GM12872 (cell line): Measurements from ENCODE around the gene KCND2.

Source experiments
- TF ChIP-seq, protein P1 (sequence below): IDR thresholded peaks from 3 replicates; pipeline ENCODE4 v1.5.1; 2011; ENCODE audit warnings: low read depth, mild to moderate bottlenecking, low read length, moderate library complexity; ENCODE audit not compliant: insufficient read depth

KCND2 gene

DNA sequence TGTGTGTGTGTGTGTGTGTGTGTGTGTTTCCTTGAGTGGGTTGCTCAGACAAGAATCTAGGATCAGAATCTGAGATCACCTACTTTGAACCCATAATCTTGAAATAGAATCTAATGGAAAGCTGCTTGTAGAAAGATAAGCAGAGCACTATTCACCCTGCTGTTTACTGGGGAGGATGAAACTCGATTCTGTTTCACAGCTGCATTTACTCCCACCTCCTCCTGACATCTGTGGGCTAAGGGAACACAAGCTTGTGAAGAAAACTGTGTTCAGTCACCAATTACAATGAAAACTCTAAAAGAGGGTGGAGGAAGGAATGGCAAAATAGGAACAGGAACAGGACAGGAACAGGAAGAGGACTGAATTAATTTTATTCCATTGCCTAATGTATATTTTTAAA lies 315.4 kb downstream of the KCND2 start:
- TF ChIP-seq, protein P1, sequence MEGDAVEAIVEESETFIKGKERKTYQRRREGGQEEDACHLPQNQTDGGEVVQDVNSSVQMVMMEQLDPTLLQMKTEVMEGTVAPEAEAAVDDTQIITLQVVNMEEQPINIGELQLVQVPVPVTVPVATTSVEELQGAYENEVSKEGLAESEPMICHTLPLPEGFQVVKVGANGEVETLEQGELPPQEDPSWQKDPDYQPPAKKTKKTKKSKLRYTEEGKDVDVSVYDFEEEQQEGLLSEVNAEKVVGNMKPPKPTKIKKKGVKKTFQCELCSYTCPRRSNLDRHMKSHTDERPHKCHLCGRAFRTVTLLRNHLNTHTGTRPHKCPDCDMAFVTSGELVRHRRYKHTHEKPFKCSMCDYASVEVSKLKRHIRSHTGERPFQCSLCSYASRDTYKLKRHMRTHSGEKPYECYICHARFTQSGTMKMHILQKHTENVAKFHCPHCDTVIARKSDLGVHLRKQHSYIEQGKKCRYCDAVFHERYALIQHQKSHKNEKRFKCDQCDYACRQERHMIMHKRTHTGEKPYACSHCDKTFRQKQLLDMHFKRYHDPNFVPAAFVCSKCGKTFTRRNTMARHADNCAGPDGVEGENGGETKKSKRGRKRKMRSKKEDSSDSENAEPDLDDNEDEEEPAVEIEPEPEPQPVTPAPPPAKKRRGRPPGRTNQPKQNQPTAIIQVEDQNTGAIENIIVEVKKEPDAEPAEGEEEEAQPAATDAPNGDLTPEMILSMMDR, result no peak

DNA sequence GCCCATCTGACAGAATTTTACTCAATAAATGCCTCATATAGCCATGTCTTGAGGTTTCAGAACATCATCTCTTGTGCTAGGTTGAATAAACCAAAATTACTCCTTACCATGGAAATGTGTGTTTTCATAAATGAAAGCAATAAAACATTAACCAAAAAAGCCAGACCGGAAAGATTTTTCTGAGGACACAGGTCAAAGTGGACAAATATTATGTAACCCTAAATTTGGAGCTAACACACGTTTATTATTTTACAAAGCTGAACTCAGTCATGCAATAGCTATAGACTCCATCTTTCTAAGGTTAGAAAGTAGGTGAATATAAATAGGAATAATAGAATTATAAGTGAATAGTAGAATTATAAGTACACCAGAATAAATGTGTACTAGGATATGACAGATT lies 315.9 kb downstream of the KCND2 start:
- TF ChIP-seq, protein P1, result no peak

GRCh38 chr7:120600607-120601006 lies 327.6 kb downstream of the KCND2 start:
- TF ChIP-seq, protein P1, result no peak

- TF ChIP-seq, protein P1, result no peak
Observed at GRCh38 chr7:120603366-120603765, 330.4 kb downstream of the KCND2 start.

DNA sequence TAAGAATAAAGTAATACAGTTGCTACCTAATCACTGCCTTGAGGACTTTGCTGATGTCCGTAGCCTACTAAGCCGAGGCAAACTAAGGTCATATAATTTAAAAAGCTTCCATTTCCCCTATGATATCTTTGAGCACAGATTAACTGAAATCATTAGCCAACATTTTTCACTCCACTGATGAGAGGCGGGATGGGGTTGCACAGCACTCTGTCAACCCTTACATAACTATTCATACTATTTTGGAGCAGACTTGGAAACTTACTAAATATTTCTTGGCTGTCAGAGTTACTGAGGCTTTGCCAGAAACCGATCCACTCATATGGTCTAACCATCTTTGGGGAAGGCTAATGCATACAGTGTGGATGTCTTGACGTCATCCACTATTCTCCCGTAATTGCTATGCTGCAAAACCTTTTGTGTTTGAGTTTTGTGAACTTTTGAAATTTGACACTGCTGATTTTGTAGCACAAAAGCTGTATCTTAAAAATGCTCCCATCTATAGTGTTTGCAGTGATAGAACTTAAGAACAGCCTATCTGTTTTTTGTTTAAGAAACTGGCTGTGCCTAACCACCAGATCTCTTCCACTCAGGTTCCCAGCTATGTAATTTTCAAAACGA lies 336.3 kb downstream of the KCND2 start:
- TF ChIP-seq, protein P1, result no peak

- TF ChIP-seq, protein P1, result no peak
Observed at GRCh38 chr7:120611975-120612374, 339.0 kb downstream of the KCND2 start.

DNA sequence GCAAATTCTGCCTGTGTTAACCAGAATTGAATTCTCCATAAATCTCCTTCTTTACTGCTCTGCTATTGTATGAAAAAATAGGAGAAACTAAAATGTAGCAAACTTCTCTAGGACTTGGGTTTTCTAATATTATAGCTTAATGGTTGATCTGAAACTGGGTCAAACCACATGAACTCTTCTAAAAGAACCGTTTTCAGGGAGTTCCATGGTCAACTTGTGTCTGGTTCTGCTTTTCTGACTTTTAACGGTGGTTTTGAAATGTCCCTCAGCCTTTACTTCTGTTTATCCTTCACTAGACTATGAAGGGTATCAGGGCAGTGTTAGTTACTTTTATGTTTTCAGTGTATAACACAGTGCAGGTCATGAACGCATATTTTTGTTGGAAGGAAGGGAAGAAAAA lies 342.7 kb downstream of the KCND2 start:
- TF ChIP-seq, protein P1, result no peak
